ENCODE data around the gene TBC1D22A.

DNA sequence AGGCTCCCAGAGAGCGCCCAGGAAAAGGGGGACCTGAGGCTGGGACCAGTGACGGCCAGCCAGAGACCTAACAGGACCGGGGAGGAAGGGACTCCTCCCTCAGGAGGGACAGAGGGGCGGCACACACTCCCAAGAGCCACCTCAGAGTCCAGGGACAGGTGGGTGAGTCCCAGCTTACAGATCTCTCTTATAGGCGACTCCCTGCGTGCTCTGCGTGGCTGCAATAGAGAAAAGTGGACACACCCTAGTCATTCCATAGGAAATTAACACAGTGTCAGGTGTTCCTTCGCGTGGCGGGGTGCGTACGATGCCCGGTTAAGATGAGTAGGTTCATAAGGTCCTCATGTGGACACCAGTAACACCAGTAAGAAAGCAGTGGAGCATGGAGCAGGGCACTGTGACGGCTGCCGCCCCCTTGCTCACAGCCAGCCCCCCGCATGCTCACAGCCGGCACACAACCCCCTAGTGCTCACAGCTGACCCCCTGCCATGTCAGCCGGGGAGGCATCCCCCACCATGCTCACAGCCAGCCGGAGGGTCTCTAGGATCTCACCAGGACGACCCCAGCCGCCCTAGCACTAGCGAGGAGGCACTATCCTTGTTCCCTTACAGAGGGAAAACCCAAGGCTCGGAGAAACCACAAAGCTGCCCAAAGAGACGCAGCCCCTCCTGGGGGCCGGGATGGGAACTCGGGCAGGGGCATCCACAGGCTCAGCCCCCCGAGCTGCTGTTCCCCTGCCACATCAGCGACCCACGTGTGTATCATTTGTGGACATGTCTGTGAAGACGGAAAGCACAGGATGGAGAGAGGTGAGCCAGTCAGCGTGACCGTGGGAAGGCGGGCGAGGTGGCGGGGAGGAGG, 426.8 kb downstream of the TBC1D22A start:
- TF ChIP-seq, protein P1, sequence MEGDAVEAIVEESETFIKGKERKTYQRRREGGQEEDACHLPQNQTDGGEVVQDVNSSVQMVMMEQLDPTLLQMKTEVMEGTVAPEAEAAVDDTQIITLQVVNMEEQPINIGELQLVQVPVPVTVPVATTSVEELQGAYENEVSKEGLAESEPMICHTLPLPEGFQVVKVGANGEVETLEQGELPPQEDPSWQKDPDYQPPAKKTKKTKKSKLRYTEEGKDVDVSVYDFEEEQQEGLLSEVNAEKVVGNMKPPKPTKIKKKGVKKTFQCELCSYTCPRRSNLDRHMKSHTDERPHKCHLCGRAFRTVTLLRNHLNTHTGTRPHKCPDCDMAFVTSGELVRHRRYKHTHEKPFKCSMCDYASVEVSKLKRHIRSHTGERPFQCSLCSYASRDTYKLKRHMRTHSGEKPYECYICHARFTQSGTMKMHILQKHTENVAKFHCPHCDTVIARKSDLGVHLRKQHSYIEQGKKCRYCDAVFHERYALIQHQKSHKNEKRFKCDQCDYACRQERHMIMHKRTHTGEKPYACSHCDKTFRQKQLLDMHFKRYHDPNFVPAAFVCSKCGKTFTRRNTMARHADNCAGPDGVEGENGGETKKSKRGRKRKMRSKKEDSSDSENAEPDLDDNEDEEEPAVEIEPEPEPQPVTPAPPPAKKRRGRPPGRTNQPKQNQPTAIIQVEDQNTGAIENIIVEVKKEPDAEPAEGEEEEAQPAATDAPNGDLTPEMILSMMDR (IDR thresholded peaks at IDR 0.05), result no peak
- TF ChIP-seq POLR2AphosphoS5 (IDR thresholded peaks at IDR 0.05), result no peak

Measured in transverse colon (tissue), 4 donors.